Ramos (cell line): ENCODE results near the gene WSB1.
"Not testable (repeated sequence)": the region's sequence is repeated elsewhere in the genome, so short reads cannot be mapped to it uniquely, and the experiment has no call there.

ENCODE experiments used
- in situ Hi-C: fragments of 300-500 bp; cut with MboI; formaldehyde crosslinking; loops from one replicate; pipeline ENCODE4 v1.14.3; 2022; ENCODE audit warnings: low sequenced_read_pairs; ENCODE audit not compliant: unreplicated experiment

Gene WSB1, protein sequence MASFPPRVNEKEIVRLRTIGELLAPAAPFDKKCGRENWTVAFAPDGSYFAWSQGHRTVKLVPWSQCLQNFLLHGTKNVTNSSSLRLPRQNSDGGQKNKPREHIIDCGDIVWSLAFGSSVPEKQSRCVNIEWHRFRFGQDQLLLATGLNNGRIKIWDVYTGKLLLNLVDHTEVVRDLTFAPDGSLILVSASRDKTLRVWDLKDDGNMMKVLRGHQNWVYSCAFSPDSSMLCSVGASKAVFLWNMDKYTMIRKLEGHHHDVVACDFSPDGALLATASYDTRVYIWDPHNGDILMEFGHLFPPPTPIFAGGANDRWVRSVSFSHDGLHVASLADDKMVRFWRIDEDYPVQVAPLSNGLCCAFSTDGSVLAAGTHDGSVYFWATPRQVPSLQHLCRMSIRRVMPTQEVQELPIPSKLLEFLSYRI

GRCh38 chr17:27293898-27294688 is at the start of gene WSB1:
TSS of gene WSB1 (plus strand) at chr17:27294114. CDS start at chr17:27294396, 282 bp downstream.
- in situ Hi-C loops: no loop called here

DNA sequence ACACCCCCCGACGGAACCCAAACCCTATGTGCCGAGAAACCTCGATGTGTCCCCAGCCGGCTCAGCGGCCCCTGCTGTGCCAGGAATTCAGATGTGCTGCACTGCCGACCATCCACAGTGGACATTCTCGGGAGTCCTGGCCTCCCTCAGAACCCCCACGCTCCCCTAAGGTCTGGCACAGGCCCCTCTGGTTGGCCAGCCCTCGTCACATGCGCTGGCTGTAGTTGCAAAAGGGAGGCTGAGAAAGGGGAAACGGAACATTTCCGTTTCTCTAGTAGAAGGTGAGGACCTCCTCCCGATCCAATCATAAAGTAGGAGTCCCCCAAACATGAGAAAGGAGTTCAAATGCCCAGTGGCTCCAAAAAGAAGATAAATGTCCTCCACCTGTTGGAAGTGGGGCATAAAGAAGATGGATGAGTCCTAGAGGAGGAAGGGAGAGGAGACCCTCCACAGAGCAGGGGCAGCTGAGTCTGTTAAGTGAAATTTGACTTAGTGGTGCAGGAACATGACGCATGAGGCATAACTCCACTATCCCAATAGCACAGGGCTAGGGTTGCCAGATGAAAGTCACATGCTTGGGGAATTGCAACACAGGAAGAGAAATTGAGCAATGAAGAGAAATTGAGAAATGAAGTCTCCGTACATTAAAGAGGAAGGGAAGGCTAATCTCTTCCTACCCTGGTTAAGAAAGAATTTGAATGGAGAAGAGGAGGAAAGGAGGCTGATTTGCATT is 49.3 kb upstream of the WSB1 start:
- in situ Hi-C loops: no loop called here

- in situ Hi-C loops: no loop called here
Measured at GRCh38 chr17:27245230-27245696, 48.7 kb upstream of the WSB1 start.

DNA sequence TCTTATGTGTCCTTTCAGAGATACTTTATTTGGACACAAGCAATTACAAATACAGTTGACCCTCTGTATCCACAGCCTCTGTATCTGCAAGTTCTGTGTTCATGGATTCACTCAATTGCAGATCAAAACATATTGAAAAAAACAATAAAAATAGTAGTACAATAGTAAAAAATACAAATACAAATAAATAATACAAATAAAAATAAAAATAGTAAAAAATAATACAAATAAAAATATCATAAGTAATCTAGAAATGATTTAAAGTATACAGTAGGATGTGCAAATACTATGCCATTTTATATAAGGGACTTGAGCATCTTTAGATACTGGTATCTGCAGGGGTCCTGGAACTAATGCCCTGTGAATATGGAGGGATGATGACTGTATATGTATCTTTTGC is 47.4 kb upstream of the WSB1 start:
- in situ Hi-C loops: no loop called here

- in situ Hi-C loops: no loop called here
Measured at GRCh38 chr17:27247071-27247957, 46.6 kb upstream of the WSB1 start.

DNA sequence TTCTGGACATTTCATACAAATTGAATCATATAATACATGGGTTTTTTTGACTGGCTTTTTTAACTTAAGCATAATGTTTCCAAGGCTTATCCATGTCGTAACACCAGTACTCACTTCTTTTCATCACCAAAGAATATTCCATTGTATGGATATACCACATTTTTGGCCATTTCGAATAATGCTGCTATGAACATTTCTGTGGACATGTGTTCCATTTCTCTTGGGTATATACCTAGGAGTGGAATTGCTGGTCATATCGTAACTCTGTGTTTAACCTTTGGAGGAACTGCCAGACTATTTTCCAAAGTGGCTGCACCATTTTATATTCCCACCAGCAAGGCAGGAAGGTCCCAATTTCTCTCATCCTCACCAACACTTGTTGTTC is 46.0 kb upstream of the WSB1 start:
- in situ Hi-C loops: no loop called here

- in situ Hi-C loops: not testable (repeated sequence)
Measured at GRCh38 chr17:27250791-27251190, 43.1 kb upstream of the WSB1 start.

- in situ Hi-C loops: not testable (repeated sequence)
Measured at GRCh38 chr17:27254802-27255201, 39.1 kb upstream of the WSB1 start.

- in situ Hi-C loops: no loop called here
Measured at GRCh38 chr17:27256225-27257030, 37.5 kb upstream of the WSB1 start.

- in situ Hi-C loops: no loop called here
Measured at GRCh38 chr17:27257031-27257357, 36.9 kb upstream of the WSB1 start.

GRCh38 chr17:27259356-27259755 is 34.6 kb upstream of the WSB1 start:
- in situ Hi-C loops: no loop called here

DNA sequence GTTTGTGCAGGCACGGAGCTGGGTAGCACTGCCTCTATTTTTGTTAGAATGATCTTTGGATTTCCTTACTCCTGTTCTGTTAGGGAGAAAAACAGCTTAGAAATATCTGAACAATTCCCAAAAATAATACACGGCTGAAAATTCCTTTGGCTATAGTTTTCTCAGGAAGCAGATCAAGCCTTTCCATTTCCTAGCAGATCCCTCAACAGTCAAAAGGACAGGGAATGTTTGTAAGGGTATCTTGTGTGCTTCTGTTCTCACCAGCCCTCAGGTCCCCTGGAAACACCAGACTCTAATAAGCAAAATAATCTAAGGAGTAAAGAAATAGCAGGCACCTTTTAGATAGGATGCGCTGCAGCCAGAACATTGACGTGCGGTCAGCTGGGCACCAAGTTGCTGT is 30.5 kb upstream of the WSB1 start:
- in situ Hi-C loops: loop anchor here (10.0 kb wide), 2 partner anchors 61 to 111 kb away; no protein-coding TSS in a partner anchor

GRCh38 chr17:27264068-27264812 is 29.7 kb upstream of the WSB1 start:
- in situ Hi-C loops: loop anchor here (10.0 kb wide), 2 partner anchors 61 to 111 kb away; no protein-coding TSS in a partner anchor

GRCh38 chr17:27265333-27265732 is 28.6 kb upstream of the WSB1 start:
- in situ Hi-C loops: loop anchor here (10.0 kb wide), 2 partner anchors 59 to 109 kb away; no protein-coding TSS in a partner anchor

DNA sequence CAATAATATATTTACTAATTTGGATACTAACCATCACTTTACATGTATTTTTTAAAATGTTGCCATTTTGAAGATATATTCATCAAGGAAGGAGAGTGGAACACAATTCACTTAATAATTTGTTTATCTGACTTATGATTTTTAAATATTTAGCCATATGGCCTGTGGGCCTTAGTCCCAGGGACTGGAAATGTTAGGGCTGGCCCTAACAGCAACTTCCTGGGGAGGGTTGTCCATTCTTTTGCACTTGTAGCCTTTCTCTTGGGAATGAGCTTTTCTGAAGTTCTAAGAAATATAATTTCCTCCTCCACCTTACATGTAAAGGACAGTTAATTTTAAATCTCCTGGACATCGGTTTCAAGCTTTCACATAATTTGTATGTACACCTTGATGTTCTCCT is 27.7 kb upstream of the WSB1 start:
- in situ Hi-C loops: loop anchor here (10.0 kb wide), 2 partner anchors 59 to 109 kb away; no protein-coding TSS in a partner anchor

- in situ Hi-C loops: loop anchor here (10.0 kb wide), 2 partner anchors 56 to 106 kb away; no protein-coding TSS in a partner anchor
Measured at GRCh38 chr17:27268394-27269085, 25.4 kb upstream of the WSB1 start.

DNA sequence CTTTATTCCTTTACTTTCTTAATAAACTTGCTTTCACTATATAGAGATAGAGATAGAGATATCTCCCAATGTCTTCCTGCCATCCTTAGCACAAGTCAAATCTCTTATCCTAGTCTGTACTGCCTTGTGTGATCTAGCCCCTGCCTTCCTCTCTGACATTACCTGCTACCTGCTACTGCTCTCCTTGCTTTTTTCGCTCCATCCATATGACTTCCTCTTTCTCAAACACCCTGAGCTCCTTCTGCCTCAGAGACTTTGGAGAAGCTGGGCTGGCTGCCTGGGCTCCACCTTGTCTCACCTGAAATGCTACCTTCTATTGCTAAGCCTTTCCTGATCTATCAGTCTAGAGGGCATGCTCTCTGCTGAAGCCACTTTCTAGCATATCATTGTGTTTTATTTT is 24.7 kb upstream of the WSB1 start:
- in situ Hi-C loops: loop anchor here (10.0 kb wide), 2 partner anchors 56 to 106 kb away; no protein-coding TSS in a partner anchor
